ENCODE data around the gene NUP62CL.
"Not testable (repeated sequence)": the region's sequence is repeated elsewhere in the genome, so short reads cannot be mapped to it uniquely, and the experiment has no call there.

NUP62CL gene

GRCh38 chrX:107205770-107206696, at the start of gene NUP62CL, which contains the start of gene DNAAF6:
TSS of gene NUP62CL (minus strand) at chrX:107206433. CDS start at chrX:107175146, 31,287 bp downstream.
TSS of gene DNAAF6 (plus strand) at chrX:107206611. CDS start at chrX:107212876, 6,265 bp downstream.
- peak; percentile 58 for DNase-seq

GRCh38 chrX:107228486-107228819, 22.2 kb upstream of the NUP62CL start:
- DNase-seq: no peak

- no peak for DNase-seq
These were observed 21.7 kb upstream of the NUP62CL start for GRCh38 chrX:107227780-107228485.

GRCh38 chrX:107226757-107227156, 20.5 kb upstream of the NUP62CL start:
- DNase-seq: no peak

GRCh38 chrX:107213477-107213876, 7.2 kb upstream of the NUP62CL start:
- no peak for DNase-seq

GRCh38 chrX:107207943-107208342, 1.7 kb upstream of the NUP62CL start:
- no peak for DNase-seq

GRCh38 chrX:107207089-107207488, 856 bp upstream of the NUP62CL start:
- DNase-seq: no peak

- no peak for DNase-seq
These were observed 448 bp upstream of the NUP62CL start for GRCh38 chrX:107206697-107207065.

GRCh38 chrX:107204068-107204605, 2.1 kb downstream of the NUP62CL start:
- no peak for DNase-seq

- DNase-seq: no peak
These were observed 6.7 kb downstream of the NUP62CL start for GRCh38 chrX:107199491-107199890.

- not testable (repeated sequence) for DNase-seq
These were observed 8.2 kb downstream of the NUP62CL start for GRCh38 chrX:107198074-107198473.

- no peak for DNase-seq
These were observed 8.9 kb downstream of the NUP62CL start for GRCh38 chrX:107197319-107197718.

- DNase-seq: no peak
These were observed 34.7 kb downstream of the NUP62CL start for GRCh38 chrX:107171369-107172102.

- DNase-seq: no peak
These were observed 37.5 kb downstream of the NUP62CL start for GRCh38 chrX:107168712-107169111.

GRCh38 chrX:107168257-107168656, 38.0 kb downstream of the NUP62CL start:
- DNase-seq: no peak

GRCh38 chrX:107167163-107167921, 38.9 kb downstream of the NUP62CL start:
- DNase-seq: no peak

- DNase-seq: not testable (repeated sequence)
These were observed 48.6 kb downstream of the NUP62CL start for GRCh38 chrX:107157618-107158017.

- DNase-seq: not testable (repeated sequence)
These were observed 50.4 kb downstream of the NUP62CL start for GRCh38 chrX:107155621-107156430.

GRCh38 chrX:107154787-107155620, 51.2 kb downstream of the NUP62CL start:
- no peak for DNase-seq

GRCh38 chrX:107153005-107153404, 53.2 kb downstream of the NUP62CL start:
- no peak for DNase-seq

All from NCI-H1048 (cell line).